ENCODE results near the gene ZNF142.

DNA sequence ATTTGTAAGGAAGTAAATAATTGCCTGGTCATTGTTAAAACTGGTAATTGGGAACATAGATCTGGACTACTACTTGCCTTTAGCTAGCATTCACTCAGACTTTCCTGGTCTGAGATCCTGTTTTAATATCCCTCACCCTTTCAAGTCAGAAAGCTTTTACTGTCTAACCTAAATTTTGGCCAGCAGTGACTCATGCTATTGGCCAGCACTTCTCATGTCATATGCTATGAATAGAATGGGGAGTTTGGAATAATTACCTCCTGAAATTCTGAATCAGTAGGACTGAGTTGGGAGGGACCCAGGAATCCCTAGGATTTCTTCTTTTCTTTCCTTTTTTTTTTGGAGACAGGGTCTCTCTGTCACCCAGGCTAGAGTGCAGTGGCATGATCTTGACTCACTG is 31.8 kb upstream of the ZNF142 start:
- TF ChIP-seq, protein P1, sequence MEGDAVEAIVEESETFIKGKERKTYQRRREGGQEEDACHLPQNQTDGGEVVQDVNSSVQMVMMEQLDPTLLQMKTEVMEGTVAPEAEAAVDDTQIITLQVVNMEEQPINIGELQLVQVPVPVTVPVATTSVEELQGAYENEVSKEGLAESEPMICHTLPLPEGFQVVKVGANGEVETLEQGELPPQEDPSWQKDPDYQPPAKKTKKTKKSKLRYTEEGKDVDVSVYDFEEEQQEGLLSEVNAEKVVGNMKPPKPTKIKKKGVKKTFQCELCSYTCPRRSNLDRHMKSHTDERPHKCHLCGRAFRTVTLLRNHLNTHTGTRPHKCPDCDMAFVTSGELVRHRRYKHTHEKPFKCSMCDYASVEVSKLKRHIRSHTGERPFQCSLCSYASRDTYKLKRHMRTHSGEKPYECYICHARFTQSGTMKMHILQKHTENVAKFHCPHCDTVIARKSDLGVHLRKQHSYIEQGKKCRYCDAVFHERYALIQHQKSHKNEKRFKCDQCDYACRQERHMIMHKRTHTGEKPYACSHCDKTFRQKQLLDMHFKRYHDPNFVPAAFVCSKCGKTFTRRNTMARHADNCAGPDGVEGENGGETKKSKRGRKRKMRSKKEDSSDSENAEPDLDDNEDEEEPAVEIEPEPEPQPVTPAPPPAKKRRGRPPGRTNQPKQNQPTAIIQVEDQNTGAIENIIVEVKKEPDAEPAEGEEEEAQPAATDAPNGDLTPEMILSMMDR (IDR thresholded peaks at IDR 0.05) = no peak
- no peak for TF ChIP-seq POLR2A (IDR thresholded peaks at IDR 0.05)
